HG03097 (cell line): ENCODE measurements around the gene TAC3.
"Not testable (repeated sequence)": the region's sequence is repeated elsewhere in the genome, so short reads cannot be mapped to it uniquely, and the experiment has no call there.

Source experiments
- ATAC-seq: cut with Tn5 transposase; IDR thresholded peaks from one replicate; pipeline ENCODE4 v1.9.1; 2021; ENCODE audit not compliant: unreplicated experiment, low FRiP score

Gene TAC3

GRCh38 chr12:57016348-57016747 lies at the start of gene TAC3:
Gene TAC3 (minus strand): TSS chr12:57016529. CDS start chr12:57015797, 732 bp downstream.
- ATAC-seq, result no peak

GRCh38 chr12:57063991-57064685 lies 47.8 kb upstream of the TAC3 start:
- ATAC-seq, result peak; percentile 79

GRCh38 chr12:57058454-57058853 lies 42.1 kb upstream of the TAC3 start:
- no peak for ATAC-seq

- ATAC-seq, result no peak
Measured at GRCh38 chr12:57057067-57057751, 40.9 kb upstream of the TAC3 start.

GRCh38 chr12:57055824-57056223 lies 39.5 kb upstream of the TAC3 start:
- ATAC-seq, result no peak

- ATAC-seq, result not testable (repeated sequence)
Measured at GRCh38 chr12:57053901-57054300, 37.6 kb upstream of the TAC3 start.

- ATAC-seq, result not testable (repeated sequence)
Measured at GRCh38 chr12:57053146-57053545, 36.8 kb upstream of the TAC3 start.

GRCh38 chr12:57051011-57051410 lies 34.7 kb upstream of the TAC3 start:
- ATAC-seq, result no peak

GRCh38 chr12:57049890-57050289 lies 33.6 kb upstream of the TAC3 start, which contains the start of gene MYO1A:
Gene MYO1A (minus strand): TSS chr12:57050129. CDS start chr12:57048323, 1,806 bp downstream.
- ATAC-seq, result no peak

- no peak for ATAC-seq
Measured at GRCh38 chr12:57049119-57049446, 32.8 kb upstream of the TAC3 start.

GRCh38 chr12:57048423-57049118 lies 32.2 kb upstream of the TAC3 start:
- no peak for ATAC-seq

GRCh38 chr12:57047981-57048380 lies 31.7 kb upstream of the TAC3 start:
- no peak for ATAC-seq

- ATAC-seq, result no peak
Measured at GRCh38 chr12:57046947-57047890, 30.9 kb upstream of the TAC3 start.

GRCh38 chr12:57046086-57046791 lies 29.9 kb upstream of the TAC3 start:
- no peak for ATAC-seq

GRCh38 chr12:57044889-57045288 lies 28.6 kb upstream of the TAC3 start:
- no peak for ATAC-seq

GRCh38 chr12:57044468-57044867 lies 28.1 kb upstream of the TAC3 start:
- ATAC-seq, result no peak

- no peak for ATAC-seq
Measured at GRCh38 chr12:57042695-57043094, 26.4 kb upstream of the TAC3 start.

GRCh38 chr12:57040750-57041149 lies 24.4 kb upstream of the TAC3 start:
- ATAC-seq, result no peak

GRCh38 chr12:57040211-57040610 lies 23.9 kb upstream of the TAC3 start:
- no peak for ATAC-seq
